Activated CD8-positive, alpha-beta T cell treated with anti-CD3 and anti-CD28 coated beads for 36 hours (primary cell): ENCODE data around the gene SNRPD3. TPM values are rescaled to one million over a fixed set of nuclear protein-coding genes. Genes with fewer than 3 reads are reported as not detected.
"Not testable (repeated sequence)": the region's sequence is repeated elsewhere in the genome, so short reads cannot be mapped to it uniquely, and the experiment has no call there.

Source experiments
- ATAC-seq: fragments of 200-7000 bp; cut with Tn5 transposase; one replicate; pipeline ENCODE4 v1.10.0; 2021; ENCODE audit warnings: mild to moderate bottlenecking, moderate library complexity
- CTCF ChIA-PET: fragments of 350-600 bp; sonication (Branson Sonifier 250); formaldehyde crosslinking; loops from one replicate; lab custom pipeline; 2021; ENCODE audit warnings: antibody characterized with exemption; lab: Charles Lee
- POLR2A ChIA-PET: fragments of 350-600 bp; sonication (Branson Sonifier 250); formaldehyde crosslinking; loops from one replicate; lab custom pipeline; 2021; ENCODE audit warnings: antibody characterized with exemption; lab: Charles Lee
- DNase-seq: peaks from one replicate; pipeline ENCODE4 v3.0.0-alpha.2; 2020
- H3K27ac Mint-ChIP-seq: one replicate; pipeline ENCODE4 v1.8.0; 2021; ENCODE audit warnings: mild to moderate bottlenecking, mixed read lengths
- H3K27me3 Mint-ChIP-seq: one replicate; pipeline ENCODE4 v1.8.0; 2021; ENCODE audit warnings: mixed read lengths
- H3K36me3 Mint-ChIP-seq: one replicate; pipeline ENCODE4 v1.8.0; 2021; ENCODE audit warnings: low read depth, mixed read lengths
- H3K4me1 Mint-ChIP-seq: one replicate; pipeline ENCODE4 v1.8.0; 2021; ENCODE audit warnings: low read depth, mixed read lengths
- H3K4me3 Mint-ChIP-seq: one replicate; pipeline ENCODE4 v1.8.0; 2021; ENCODE audit warnings: mild to moderate bottlenecking, moderate library complexity, mixed read lengths
- H3K9me3 Mint-ChIP-seq: one replicate; pipeline ENCODE4 v1.8.0; 2021; ENCODE audit warnings: mixed read lengths
- CTCF ChIP-seq: fragments of 200-600 bp; IDR thresholded peaks from one replicate; pipeline ENCODE4 v1.8.0; 2022; ENCODE audit warnings: antibody characterized with exemption, mild to moderate bottlenecking
- intact Hi-C: fragments of 100-400 bp; cut with micrococcal nuclease; formaldehyde crosslinking; loops from one replicate; pipeline ENCODE4 v1.10.0; 2022
- total RNA-seq, 2 experiments: library from RNA; stranded (reverse); gene quantifications; one replicate each; pipeline ENCODE4 v1.2.3, GENCODE V29; 2021

Gene SNRPD3
- total RNA-seq, 2 experiments from 2014 or later: 153 to 165 TPM

DNA sequence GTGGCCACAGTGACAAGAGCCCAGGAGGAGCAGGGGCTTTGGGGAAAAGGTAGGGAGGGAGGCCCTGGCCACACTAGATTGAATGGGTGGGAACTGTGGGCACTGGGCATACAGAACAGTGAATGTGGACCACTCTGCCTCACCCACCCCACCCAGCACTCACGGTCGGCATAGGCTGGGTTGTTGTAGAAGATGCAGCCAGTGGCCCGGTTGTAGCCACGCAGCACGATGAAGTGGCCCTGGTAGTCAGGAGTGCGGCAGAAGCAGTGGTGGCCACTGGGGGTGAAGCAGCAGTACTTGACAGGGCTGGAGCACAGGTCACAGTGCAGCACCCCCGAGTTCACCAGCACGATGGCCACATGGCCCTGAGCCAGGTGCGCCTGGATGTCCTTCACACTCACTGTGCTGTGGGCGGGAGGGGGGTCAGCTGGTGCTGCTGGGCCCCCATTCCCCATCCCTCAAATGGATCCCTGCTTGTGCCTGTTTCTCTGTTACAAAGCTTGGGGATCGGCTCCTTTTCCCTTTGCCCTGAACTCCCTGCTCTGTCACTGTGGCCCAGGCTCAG is 12.0 kb upstream of the SNRPD3 start:
- Mint-ChIP-seq H3K9me3 (no peaks in the 10 kb centered on the region), H3K4me1 (no peaks in the 10 kb centered on the region), H3K27me3 (no peaks in the 10 kb centered on the region), H3K27ac (no peak overlapping the region), H3K4me3 (no peak overlapping the region), H3K36me3 (peaks cover 13% of the 10 kb centered on the region)
- DNase-seq: no peak
- intact Hi-C loops: no loop called here
- POLR2A ChIA-PET: interaction anchor here (0.6 to 1.9 kb wide), 3 partner anchors 10 to 17 kb away, joined by 3 to 5 read pairs (median 3); partner anchors contain the start of gene GUCD1
- no peak for ATAC-seq
- TF ChIP-seq CTCF: no peak
- CTCF ChIA-PET: interaction anchor here (1.0 kb wide), 1 partner anchor 18 kb away, joined by 3 read pairs; no protein-coding TSS in a partner anchor

- H3K4me3 Mint-ChIP-seq: no peak overlapping the region
- ATAC-seq (no peak), DNase-seq (no peak)
- H3K27me3 Mint-ChIP-seq: no peaks in the 10 kb centered on the region
- no peak for TF ChIP-seq CTCF
- H3K36me3 Mint-ChIP-seq: peaks cover 17% of the 10 kb centered on the region
- POLR2A ChIA-PET: interaction anchor here (1.3 kb wide), 1 partner anchor 18 kb away, joined by 5 read pairs; no protein-coding TSS in a partner anchor
- H3K4me1 Mint-ChIP-seq: peaks cover 17% of the 10 kb centered on the region
- no peak overlapping the region for H3K27ac Mint-ChIP-seq
- CTCF ChIA-PET: interaction anchor here (1.3 kb wide), 1 partner anchor 23 kb away, joined by 3 read pairs; no protein-coding TSS in a partner anchor
- intact Hi-C loops: no loop called here
- H3K9me3 Mint-ChIP-seq: no peaks in the 10 kb centered on the region
These were observed 7.0 kb upstream of the SNRPD3 start for GRCh38 chr22:24548812-24549211.

DNA sequence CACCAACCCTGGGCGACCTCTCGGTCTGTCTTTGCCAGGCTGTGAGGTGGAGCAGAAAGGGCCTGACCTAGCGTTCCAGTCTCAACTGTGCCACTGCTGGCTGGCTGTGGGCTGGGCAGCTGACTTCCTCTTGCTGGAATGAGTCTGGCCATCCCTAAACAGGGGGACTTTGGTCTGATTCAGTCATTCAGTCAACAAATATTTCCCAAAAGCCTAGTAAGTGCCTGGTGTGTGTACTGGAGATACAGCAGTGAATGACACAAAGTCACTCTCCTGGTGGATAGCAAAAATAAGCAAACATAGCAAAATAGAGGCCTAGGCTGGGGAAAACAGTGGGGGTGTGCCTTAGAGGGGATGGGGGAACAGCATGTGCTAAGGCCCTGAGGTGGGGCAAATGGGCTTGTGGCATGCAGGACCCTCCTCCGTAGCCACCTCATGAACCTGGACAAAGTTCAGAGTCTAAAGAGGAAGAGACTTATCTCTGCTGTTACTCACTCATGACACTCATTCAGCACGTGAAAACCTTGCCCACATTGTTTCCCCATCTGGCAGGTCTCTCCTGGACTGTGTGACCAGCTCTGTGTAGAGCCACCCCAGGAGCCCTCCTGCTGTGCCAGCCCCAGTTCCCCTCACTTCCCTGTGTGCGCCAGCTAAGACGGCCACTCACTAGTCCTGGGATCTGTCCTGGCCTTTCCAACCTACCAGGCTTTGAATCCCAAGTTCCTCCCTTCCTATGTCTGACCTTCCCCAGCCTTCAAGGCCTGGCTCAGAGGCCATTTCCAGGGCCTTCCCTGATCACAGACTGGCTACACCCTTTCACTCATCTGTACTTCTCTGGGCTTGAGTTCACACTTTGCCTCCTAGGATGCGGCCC is 5.5 kb upstream of the SNRPD3 start:
- H3K9me3 Mint-ChIP-seq: no peaks in the 10 kb centered on the region
- DNase-seq: no peak
- no peak for ATAC-seq
- H3K27me3 Mint-ChIP-seq: no peaks in the 10 kb centered on the region
- ChIA-PET POLR2A (interaction anchor here (0.7 to 1.3 kb wide), 3 partner anchors 19 to 119 kb away, joined by 3 to 5 read pairs (median 3); no protein-coding TSS in a partner anchor), CTCF (interaction anchor here (1.3 kb wide), 1 partner anchor 24 kb away, joined by 3 read pairs; no protein-coding TSS in a partner anchor)
- TF ChIP-seq CTCF: no peak
- no peak overlapping the region for H3K4me3 Mint-ChIP-seq
- H3K4me1 Mint-ChIP-seq: peaks cover 19% of the 10 kb centered on the region
- peak overlapping the region; percentile 13 for H3K27ac Mint-ChIP-seq
- peaks cover 24% of the 10 kb centered on the region for H3K36me3 Mint-ChIP-seq
- intact Hi-C loops: no loop called here

DNA sequence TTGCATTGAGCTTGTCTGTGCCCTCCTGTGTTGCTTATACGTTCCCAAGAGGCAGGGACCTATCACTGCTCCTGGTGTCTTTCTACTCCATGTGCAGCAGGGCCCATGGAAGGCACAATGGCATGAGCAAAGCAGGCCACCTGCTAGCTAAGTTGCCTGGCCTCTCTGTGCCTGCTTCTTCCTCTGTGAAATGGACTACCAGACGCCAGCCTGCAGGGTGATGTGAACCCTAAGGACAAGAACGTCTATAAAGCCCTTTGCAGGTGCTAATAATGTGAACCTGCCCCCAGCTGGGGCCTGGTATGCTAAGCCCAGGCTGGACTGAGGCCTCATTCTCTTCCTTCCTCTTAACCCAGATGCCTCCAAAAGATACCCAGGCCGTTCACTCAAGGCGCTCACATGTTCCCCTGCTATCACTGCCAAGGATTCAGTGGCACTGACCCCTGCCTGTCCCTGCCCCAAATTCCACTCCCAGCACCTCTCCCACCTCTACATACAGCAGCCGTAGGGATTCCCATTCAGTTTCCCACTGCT is 4.8 kb upstream of the SNRPD3 start:
- peaks cover 19% of the 10 kb centered on the region for H3K4me1 Mint-ChIP-seq
- no peaks in the 10 kb centered on the region for H3K27me3 Mint-ChIP-seq
- intact Hi-C loops: no loop called here
- peaks cover 26% of the 10 kb centered on the region for H3K36me3 Mint-ChIP-seq
- TF ChIP-seq CTCF: no peak
- H3K27ac Mint-ChIP-seq: peak overlapping the region; percentile 13
- H3K9me3 Mint-ChIP-seq: no peaks in the 10 kb centered on the region
- DNase-seq (no peak), ATAC-seq (no peak)
- H3K4me3 Mint-ChIP-seq: no peak overlapping the region
- POLR2A ChIA-PET: interaction anchor here (0.7 kb wide), 1 partner anchor 118 kb away, joined by 3 read pairs; no protein-coding TSS in a partner anchor
- CTCF ChIA-PET: no interaction called here

DNA sequence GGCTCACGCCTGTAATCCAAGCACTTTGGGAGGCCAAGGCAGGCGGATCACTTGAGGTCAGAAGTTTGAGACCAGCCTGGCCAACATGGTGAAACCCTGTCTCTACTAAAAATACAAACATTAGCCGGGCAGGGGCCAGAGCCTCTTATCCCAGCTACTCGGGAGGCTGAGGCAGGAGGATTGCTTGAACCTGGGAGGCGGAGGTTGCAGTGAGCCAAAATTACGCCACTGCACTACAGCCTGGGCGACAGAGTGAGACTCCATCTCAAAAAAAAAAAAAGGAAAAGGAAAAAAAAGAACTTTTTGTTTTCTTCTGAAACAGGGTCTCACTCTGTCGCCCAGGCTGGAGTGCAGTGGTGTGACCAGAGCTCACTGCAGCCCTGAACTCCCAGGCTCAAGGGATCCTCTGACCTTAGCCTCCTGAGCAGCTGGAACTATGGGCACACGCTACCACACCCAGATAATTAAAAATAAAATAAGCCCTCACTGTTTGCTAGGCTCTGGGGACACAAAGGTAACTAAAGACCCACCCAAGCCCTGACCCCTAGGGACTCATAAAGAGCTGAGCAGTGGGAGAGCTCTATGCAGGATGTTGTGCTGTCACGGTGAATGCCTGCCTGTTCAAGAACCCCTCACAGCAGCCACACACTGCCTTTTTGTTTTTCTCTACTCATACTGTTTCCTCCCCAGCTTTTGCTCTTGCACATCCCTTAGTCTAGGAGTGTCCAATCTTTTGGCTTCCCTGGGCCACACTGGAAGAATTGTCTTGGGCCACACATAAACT is 3.1 kb upstream of the SNRPD3 start:
- ChIA-PET POLR2A (interaction anchor here (1.0 to 2.4 kb wide), 3 partner anchors 11 to 21 kb away, joined by 3 to 14 read pairs (median 4); no protein-coding TSS in a partner anchor), CTCF (interaction anchor here (1.1 to 1.2 kb wide), 2 partner anchors 25 to 31 kb away, joined by 3 to 4 read pairs; no protein-coding TSS in a partner anchor)
- H3K9me3 Mint-ChIP-seq, intact Hi-C loops, ATAC-seq, H3K27me3 Mint-ChIP-seq: not testable (repeated sequence)
- peak overlapping the region; percentile 98 for H3K4me3 Mint-ChIP-seq
- H3K4me1 Mint-ChIP-seq: peaks cover 26% of the 10 kb centered on the region
- peak; percentile 7 for DNase-seq
- peak overlapping the region; percentile 21 for H3K27ac Mint-ChIP-seq
- H3K36me3 Mint-ChIP-seq: peaks cover 36% of the 10 kb centered on the region
